Hematopoietic multipotent progenitor cell treated with erythropoietin and hydrocortisone succinate and interleukin-3 and kit ligand, for 8 days (in vitro differentiated cells): ENCODE data around the gene MXRA8.

Experiments
- DNase-seq: peaks from one replicate; pipeline ENCODE4 v3.0.0-alpha.2; 2015

MXRA8 gene

GRCh38 chr1:1333551-1334241 is 24.7 kb downstream of the MXRA8 start:
- no peak for DNase-seq

- DNase-seq: no peak
Measured at GRCh38 chr1:1332774-1333480, 25.4 kb downstream of the MXRA8 start.

GRCh38 chr1:1332031-1332755 is 26.2 kb downstream of the MXRA8 start:
- no peak for DNase-seq

GRCh38 chr1:1331068-1331965 is 27.0 kb downstream of the MXRA8 start, which contains the start of gene TAS1R3:
TSS of gene TAS1R3 (plus strand) at chr1:1331280. CDS start at chr1:1331346, 66 bp downstream.
- DNase-seq: no peak

- no peak for DNase-seq
Measured at GRCh38 chr1:1330366-1331067, 27.8 kb downstream of the MXRA8 start.

GRCh38 chr1:1329304-1330210 is 28.8 kb downstream of the MXRA8 start:
- DNase-seq: no peak

GRCh38 chr1:1328254-1328653 is 30.1 kb downstream of the MXRA8 start:
- no peak for DNase-seq

- no peak for DNase-seq
Measured at GRCh38 chr1:1327291-1327690, 31.1 kb downstream of the MXRA8 start.

- DNase-seq: no peak
Measured at GRCh38 chr1:1326075-1326605, 32.2 kb downstream of the MXRA8 start.

- no peak for DNase-seq
Measured at GRCh38 chr1:1325288-1326074, 32.9 kb downstream of the MXRA8 start.

- DNase-seq: peak; percentile 91
Measured at GRCh38 chr1:1324524-1325287, 33.6 kb downstream of the MXRA8 start, which contains the start of the genes CPTP and INTS11. TSS of gene CPTP (plus strand) at chr1:1324802. CDS start at chr1:1326911, 2,109 bp downstream. TSS of gene INTS11 (minus strand) at chr1:1324660. CDS start at chr1:1324608, 52 bp downstream.

GRCh38 chr1:1324084-1324523 is 34.3 kb downstream of the MXRA8 start:
- DNase-seq: no peak

- no peak for DNase-seq
Measured at GRCh38 chr1:1322952-1323351, 35.4 kb downstream of the MXRA8 start.

- no peak for DNase-seq
Measured at GRCh38 chr1:1322418-1322817, 35.9 kb downstream of the MXRA8 start.

GRCh38 chr1:1321477-1321876 is 36.9 kb downstream of the MXRA8 start:
- DNase-seq: no peak

GRCh38 chr1:1320666-1321448 is 37.5 kb downstream of the MXRA8 start:
- no peak for DNase-seq

GRCh38 chr1:1319646-1319941 is 38.8 kb downstream of the MXRA8 start:
- no peak for DNase-seq
